Spleen (tissue), 7 donors: ENCODE data around the gene MB.

Experiments
- CTCF ChIP-seq, 11 experiments: fragments of 200-600 bp in 7 of 11; fragments of 450-650 bp in 4 of 11; sonication (generic) in 4 of 11; IDR thresholded peaks in 8 of 11; conservative IDR thresholded peaks in 3 of 11; 1 replicate in 7 of 11; 2 replicates in 4 of 11; pipeline versions ENCODE4 v1.4.0 to v1.8.0; 2016 to 2021; ENCODE audit warnings: antibody characterized with exemption in 11 of 11, inconsistent platforms in 4 of 11, mild to moderate bottlenecking in 1 of 11
- POLR2A ChIP-seq, 3 donors: fragments of 450-650 bp; IDR thresholded peaks; one replicate each; pipeline ENCODE4 v1.5.1; 2017; ENCODE audit warnings: antibody characterized with exemption in 3 of 3, mild to moderate bottlenecking in 1 of 3
- POLR2AphosphoS5 ChIP-seq, 3 donors: sonication (generic); formaldehyde crosslinking; IDR thresholded peaks; one replicate each; pipeline ENCODE4 v1.5.1; 2017; ENCODE audit warnings: antibody characterized with exemption in 3 of 3
- donor health status: DM: no; HTN: no; CAD: no; lungs with moderate emphysema.
- donor health status: DM: no; HTN: no; CAD: no.
- donor health status: DM: no; HTN: no; CAD: no.

GRCh38 chr22:35593891-35594470, 23.1 kb downstream of the MB start:
- no peak for TF ChIP-seq CTCF (IDR thresholded peaks at IDR 0.05 in 8 of 11, conservative IDR thresholded peaks at IDR 0.05 in 3 of 11)
- no peak for TF ChIP-seq POLR2A (IDR thresholded peaks at IDR 0.05)
- TF ChIP-seq POLR2AphosphoS5 (IDR thresholded peaks at IDR 0.05), result no peak
